Measurements from ENCODE around the gene MGST3.

MGST3 gene

DNA sequence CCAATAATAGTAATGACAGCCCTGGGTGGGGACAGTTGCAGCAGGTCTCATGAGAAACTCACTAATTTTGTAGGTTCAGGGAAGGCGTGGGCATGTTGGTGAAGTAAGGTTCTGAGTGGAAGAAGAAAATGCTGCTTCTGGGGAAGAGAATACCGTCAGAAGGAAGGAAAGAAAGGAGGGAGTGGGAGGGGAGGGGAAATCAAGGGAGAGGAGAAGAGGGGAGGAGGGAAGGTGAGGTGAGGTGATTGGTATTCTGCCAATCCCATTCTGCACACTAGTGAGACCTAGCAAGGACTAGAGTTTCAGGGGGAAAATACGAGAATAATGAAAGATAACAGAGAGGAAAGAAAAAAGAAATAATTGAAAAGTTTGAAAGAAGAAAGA lies 32.4 kb upstream of the MGST3 start:
- H3K9ac ChIP-seq (ENCODE audit: low read depth, low read length, poor library complexity, severe bottlenecking), result peak overlapping the region; percentile 79
- no peaks in the 10 kb centered on the region for H3K36me3 ChIP-seq (ENCODE audit: insufficient read depth, low read length)
- H3K9me2 ChIP-seq (replicated peaks; ENCODE audit: low read depth, low read length), result no peaks in the 10 kb centered on the region
- H3K4me3 ChIP-seq (ENCODE audit: low read length, poor library complexity, severe bottlenecking), result peak overlapping the region; percentile 91
- TF ChIP-seq EZH2phosphoT487 (IDR thresholded peaks at IDR 0.05; ENCODE audit: borderline replicate concordance), result no peak
- TF ChIP-seq, protein P1, sequence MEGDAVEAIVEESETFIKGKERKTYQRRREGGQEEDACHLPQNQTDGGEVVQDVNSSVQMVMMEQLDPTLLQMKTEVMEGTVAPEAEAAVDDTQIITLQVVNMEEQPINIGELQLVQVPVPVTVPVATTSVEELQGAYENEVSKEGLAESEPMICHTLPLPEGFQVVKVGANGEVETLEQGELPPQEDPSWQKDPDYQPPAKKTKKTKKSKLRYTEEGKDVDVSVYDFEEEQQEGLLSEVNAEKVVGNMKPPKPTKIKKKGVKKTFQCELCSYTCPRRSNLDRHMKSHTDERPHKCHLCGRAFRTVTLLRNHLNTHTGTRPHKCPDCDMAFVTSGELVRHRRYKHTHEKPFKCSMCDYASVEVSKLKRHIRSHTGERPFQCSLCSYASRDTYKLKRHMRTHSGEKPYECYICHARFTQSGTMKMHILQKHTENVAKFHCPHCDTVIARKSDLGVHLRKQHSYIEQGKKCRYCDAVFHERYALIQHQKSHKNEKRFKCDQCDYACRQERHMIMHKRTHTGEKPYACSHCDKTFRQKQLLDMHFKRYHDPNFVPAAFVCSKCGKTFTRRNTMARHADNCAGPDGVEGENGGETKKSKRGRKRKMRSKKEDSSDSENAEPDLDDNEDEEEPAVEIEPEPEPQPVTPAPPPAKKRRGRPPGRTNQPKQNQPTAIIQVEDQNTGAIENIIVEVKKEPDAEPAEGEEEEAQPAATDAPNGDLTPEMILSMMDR (conservative IDR thresholded peaks at IDR 0.05; ENCODE audit: low read length), result no peak
- no peaks in the 10 kb centered on the region for H3F3A ChIP-seq (ENCODE audit: low read depth)
- peaks cover 12% of the 10 kb centered on the region for H3K27me3 ChIP-seq (ENCODE audit: insufficient read depth, low read length, poor library complexity, severe bottlenecking)
- H3K79me2 ChIP-seq (ENCODE audit: insufficient read depth, low read length), result no peaks in the 10 kb centered on the region
- peak overlapping the region; percentile 99 for H2AFZ ChIP-seq (ENCODE audit: low read length)
- peak overlapping the region; percentile 95 for H3K4me2 ChIP-seq (ENCODE audit: low read depth, low read length, poor library complexity, severe bottlenecking)
- H4K20me1 ChIP-seq (ENCODE audit: insufficient read depth, low read length, poor library complexity, severe bottlenecking), result no peaks in the 10 kb centered on the region
- no peaks in the 10 kb centered on the region for H3K9me3 ChIP-seq (ENCODE audit: insufficient read depth, low read depth, low read length)
- peaks cover 27% of the 10 kb centered on the region for H3K4me1 ChIP-seq (ENCODE audit: insufficient read depth, low read length, poor library complexity, severe bottlenecking)

DNA sequence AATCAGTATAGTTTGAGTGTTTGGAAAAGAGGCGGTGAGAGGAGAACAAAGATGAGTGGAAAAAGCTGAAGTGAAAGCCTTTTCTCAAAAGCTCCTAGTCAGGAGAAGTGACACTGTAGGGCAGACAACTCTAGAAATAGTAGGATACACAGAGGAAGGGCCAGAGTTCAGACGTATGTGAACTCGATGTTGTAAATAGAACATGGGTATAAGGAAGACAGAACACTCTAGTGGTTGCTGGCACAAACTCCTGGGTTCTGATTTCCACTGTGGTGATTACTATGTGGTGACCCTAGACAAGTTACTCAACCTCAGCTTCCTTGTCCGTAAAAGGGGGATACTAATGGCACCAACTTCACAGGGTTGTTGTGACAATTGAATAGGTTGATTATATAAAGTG lies 30.2 kb upstream of the MGST3 start:
- H3F3A ChIP-seq (ENCODE audit: low read depth), result no peaks in the 10 kb centered on the region
- peaks cover 27% of the 10 kb centered on the region for H3K4me1 ChIP-seq (ENCODE audit: insufficient read depth, low read length, poor library complexity, severe bottlenecking)
- no peaks in the 10 kb centered on the region for H4K20me1 ChIP-seq (ENCODE audit: insufficient read depth, low read length, poor library complexity, severe bottlenecking)
- H3K9ac ChIP-seq (ENCODE audit: low read depth, low read length, poor library complexity, severe bottlenecking), result no peak overlapping the region
- H3K4me2 ChIP-seq (ENCODE audit: low read depth, low read length, poor library complexity, severe bottlenecking), result no peak overlapping the region
- H3K27me3 ChIP-seq (ENCODE audit: insufficient read depth, low read length, poor library complexity, severe bottlenecking), result no peaks in the 10 kb centered on the region
- no peaks in the 10 kb centered on the region for H3K79me2 ChIP-seq (ENCODE audit: insufficient read depth, low read length)
- no peak overlapping the region for H3K4me3 ChIP-seq (ENCODE audit: low read length, poor library complexity, severe bottlenecking)
- TF ChIP-seq, protein P1 (conservative IDR thresholded peaks at IDR 0.05; ENCODE audit: low read length), result no peak
- TF ChIP-seq EZH2phosphoT487 (IDR thresholded peaks at IDR 0.05; ENCODE audit: borderline replicate concordance), result no peak
- H3K9me2 ChIP-seq (replicated peaks; ENCODE audit: low read depth, low read length), result no peaks in the 10 kb centered on the region
- H3K9me3 ChIP-seq (ENCODE audit: insufficient read depth, low read depth, low read length), result no peaks in the 10 kb centered on the region
- no peaks in the 10 kb centered on the region for H3K36me3 ChIP-seq (ENCODE audit: insufficient read depth, low read length)
- H2AFZ ChIP-seq (ENCODE audit: low read length), result no peak overlapping the region

DNA sequence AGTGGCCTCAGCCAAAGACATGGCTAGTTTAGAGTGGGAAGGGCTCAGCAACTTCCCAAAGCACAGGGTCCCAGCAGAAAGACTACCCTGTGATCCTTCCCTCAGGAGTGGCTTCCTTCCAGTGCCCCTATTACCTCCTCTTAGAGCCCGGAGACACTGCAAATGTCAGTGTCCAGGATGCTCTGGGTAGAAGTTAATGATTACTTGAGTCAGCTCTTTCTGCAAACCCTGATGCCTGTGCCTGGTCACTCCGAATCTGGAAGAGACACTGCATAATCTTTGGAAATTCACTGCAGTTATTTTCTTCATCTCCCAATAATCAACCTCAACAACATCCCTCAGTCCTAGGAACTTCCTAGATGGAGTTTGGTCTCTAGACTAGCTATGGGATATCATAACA lies 27.2 kb upstream of the MGST3 start:
- Histone ChIP-seq H3K36me3 (ENCODE audit: insufficient read depth, low read length) (no peaks in the 10 kb centered on the region), H3K4me2 (ENCODE audit: low read depth, low read length, poor library complexity, severe bottlenecking) (no peak overlapping the region), H3K27me3 (ENCODE audit: insufficient read depth, low read length, poor library complexity, severe bottlenecking) (no peaks in the 10 kb centered on the region), H3F3A (ENCODE audit: low read depth) (no peaks in the 10 kb centered on the region), H3K9ac (ENCODE audit: low read depth, low read length, poor library complexity, severe bottlenecking) (no peak overlapping the region), H3K9me2 (replicated peaks; ENCODE audit: low read depth, low read length) (no peaks in the 10 kb centered on the region), H3K79me2 (ENCODE audit: insufficient read depth, low read length) (no peaks in the 10 kb centered on the region), H3K4me1 (ENCODE audit: insufficient read depth, low read length, poor library complexity, severe bottlenecking) (peaks cover 15% of the 10 kb centered on the region), H3K9me3 (ENCODE audit: insufficient read depth, low read depth, low read length) (no peaks in the 10 kb centered on the region), H4K20me1 (ENCODE audit: insufficient read depth, low read length, poor library complexity, severe bottlenecking) (no peaks in the 10 kb centered on the region), H3K4me3 (ENCODE audit: low read length, poor library complexity, severe bottlenecking) (no peak overlapping the region), H2AFZ (ENCODE audit: low read length) (no peak overlapping the region)
- no peak for TF ChIP-seq EZH2phosphoT487 (IDR thresholded peaks at IDR 0.05; ENCODE audit: borderline replicate concordance)
- TF ChIP-seq, protein P1 (conservative IDR thresholded peaks at IDR 0.05; ENCODE audit: low read length), result no peak
